SIG-M5 treated with dmso at 0.1 percent for 504 hours (cell line): Measurements from ENCODE around the gene MAZ.

Source experiments
- DNase-seq: peaks from one replicate; lab custom pipeline; 2025; ENCODE audit not compliant: unreplicated experiment; lab: John Stamatoyannopoulos, UW

MAZ gene

GRCh38 chr16:29809031-29809747, 2.9 kb downstream of the MAZ start:
- no peak for DNase-seq

DNA sequence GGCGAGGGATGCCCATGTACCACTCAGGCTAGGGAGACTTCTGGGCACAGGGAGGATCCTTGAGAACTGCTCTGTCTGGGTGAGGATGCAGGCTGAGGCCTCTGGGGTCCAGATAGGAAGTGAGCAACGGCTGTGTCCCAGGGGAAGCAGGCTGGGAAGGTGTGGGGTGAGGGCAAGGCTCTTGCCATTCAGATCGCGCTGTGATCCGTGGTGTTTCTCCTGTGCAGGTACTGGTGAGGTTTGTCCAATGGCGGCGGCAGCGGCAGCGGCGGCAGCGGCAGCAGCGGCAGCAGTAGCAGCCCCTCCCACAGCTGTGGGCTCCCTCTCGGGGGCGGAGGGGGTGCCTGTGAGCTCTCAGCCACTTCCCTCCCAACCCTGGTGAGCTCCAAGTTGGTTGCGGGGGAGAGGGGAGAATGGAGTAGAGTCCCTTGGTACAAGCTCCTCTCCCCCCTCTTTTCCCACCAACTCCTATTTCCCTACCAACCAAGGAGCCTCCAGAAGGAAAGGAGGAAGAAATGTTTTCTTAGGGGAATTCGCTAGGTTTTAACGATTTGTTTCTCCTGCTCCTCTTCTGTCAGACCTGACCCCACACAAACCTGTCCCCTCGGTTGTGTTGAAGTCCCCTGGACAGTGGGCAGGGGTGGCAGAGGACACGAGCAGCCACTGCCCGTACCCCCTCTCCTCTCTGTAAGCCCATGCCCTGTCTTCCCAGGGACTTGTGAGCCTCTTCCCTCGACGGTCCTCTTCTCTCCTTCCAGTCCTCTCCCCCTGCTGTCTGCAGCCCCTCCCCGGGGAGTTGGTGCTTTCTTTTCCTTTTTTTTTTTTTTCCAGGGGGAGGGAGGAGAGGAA, 3.7 kb downstream of the MAZ start:
- peak; percentile 53 for DNase-seq

- DNase-seq = no peak
Observed at GRCh38 chr16:29810699-29811169, 4.4 kb downstream of the MAZ start.

- peak; percentile 83 for DNase-seq
Observed at GRCh38 chr16:29811170-29811895, 5.0 kb downstream of the MAZ start.

DNA sequence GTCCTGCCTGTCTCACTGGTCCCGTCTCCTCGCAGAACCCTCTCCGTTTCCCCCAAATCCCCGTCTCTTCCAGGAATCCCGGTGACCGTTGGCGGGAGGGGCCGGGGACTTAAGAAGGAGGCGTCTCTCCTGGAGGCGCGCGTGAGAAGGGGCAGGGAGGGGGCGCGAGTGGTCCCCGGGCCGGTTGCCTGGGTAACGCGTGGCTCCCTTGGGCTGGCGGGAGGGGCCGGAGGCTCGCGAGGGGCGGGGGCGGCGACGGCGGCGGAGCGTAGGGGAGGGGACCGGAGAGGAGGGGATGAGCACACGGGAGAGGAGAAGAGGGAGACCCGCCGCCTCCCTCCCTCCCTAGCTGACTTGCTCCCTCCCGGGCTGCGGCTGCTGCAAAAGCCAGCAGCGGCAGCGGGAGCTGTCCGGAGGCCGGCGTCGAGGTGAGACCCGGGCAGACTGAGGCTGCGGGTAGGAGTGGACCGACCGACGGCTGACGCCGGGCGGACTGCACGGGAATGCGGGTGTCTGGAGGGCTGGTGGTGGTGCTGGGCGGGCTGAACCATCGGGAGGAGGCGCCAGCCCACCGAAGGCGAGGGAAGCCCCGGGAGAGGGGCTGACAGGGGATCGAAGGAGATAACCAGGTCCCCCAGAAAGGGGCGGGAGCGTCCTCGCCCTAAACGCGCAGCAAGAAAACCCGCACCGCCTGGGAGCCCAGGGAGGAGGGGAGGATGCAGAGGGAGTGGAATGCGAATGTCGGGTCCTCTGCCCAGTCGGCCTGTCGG, 5.8 kb downstream of the MAZ start, which contains the start of gene PRRT2:
Gene PRRT2 (plus strand): TSS at position 298 of the 770 bp plus-strand sequence. CDS start 862 bp downstream, outside the sequence.
- DNase-seq = no peak

DNA sequence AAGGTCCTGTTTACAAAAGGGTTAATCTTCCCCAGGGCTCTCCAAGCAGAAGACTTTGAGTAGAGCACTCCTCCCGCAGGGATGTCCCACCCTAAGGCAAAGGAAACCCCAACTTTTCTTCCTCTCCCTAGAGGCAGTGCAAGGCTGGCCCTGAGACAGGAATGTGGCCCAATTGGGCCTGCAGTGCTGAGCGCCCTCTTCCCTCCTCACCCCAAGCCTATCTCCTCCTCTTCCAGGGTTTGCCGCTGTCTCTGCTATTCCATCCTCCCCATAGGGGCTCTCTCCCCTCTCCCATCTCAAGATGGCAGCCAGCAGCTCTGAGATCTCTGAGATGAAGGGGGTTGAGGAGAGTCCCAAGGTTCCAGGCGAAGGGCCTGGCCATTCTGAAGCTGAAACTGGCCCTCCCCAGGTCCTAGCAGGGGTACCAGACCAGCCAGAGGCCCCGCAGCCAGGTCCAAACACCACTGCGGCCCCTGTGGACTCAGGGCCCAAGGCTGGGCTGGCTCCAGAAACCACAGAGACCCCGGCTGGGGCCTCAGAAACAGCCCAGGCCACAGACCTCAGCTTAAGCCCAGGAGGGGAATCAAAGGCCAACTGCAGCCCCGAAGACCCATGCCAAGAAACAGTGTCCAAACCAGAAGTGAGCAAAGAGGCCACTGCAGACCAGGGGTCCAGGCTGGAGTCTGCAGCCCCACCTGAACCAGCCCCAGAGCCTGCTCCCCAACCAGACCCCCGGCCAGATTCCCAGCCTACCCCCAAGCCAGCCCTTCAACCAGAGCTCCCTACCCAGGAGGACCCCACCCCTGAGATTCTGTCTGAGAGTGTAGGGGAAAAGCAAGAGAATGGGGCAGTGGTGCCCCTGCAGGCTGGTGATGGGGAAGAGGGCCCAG, 6.7 kb downstream of the MAZ start:
- no peak for DNase-seq

DNA sequence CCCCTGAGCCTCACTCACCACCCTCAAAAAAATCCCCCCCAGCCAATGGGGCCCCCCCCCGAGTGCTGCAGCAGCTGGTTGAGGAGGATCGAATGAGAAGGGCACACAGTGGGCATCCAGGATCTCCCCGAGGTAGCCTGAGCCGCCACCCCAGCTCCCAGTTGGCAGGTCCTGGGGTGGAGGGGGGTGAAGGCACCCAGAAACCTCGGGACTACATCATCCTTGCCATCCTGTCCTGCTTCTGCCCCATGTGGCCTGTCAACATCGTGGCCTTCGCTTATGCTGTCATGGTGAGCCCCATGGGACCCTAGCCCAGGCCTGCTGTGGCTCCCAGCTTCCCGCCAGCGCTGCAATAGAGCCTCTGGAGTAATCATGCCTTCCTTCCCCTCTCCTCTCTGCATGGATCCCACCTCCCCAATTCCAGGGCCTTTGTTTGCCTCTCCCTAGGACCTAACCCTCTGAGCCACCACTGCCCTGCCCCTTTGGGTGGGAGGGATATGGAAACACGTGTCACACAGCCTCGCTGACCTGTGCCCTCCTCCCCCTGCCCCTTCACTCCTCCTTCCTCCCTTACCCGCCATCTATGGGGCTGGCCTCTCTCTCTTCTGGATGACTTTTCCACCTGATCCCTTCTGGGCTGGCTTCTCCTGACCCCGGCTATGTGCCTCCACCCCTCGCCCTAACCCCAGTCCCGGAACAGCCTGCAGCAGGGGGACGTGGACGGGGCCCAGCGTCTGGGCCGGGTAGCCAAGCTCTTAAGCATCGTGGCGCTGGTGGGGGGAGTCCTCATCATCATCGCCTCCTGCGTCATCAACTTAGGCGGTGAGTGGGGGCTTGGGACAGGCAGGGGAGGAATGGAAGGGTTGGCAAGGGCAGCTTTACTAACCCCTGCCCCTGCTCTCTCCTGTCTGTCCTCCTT, 7.6 kb downstream of the MAZ start:
- no peak for DNase-seq

GRCh38 chr16:29814592-29814991, 8.3 kb downstream of the MAZ start:
- DNase-seq = no peak

DNA sequence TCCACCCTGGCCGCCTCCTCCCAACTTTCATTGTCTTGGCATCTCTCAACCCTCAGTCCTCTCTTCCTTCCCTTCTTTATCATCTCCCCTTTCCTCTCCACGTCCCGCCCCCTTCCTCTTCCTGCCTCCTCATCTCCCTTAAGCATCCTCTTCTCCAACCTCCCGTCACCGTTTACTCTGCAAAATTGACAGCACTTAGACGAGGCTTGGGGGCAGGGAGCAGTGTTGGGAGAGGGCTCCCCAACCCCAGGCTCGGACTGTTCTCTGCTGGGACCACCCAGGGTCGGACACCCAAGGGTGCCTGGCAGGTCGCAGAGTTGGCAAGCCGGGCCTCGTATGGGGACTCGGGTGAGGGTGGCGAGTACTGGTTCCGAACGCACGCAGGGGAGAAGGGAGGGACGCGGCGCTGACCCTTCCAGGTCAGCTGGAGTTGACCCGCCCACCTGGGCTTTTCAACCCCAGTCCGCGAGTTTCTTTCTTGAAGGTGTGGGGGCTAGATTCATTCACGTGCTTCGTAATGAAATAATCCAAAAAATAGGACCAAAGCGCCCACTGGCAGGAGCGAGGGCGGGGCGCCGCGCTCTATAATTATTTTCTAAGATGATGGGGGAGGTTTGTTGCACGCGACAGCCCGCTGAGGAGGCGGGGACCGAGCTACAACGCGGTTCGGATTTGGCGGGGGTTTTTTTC, 8.8 kb downstream of the MAZ start:
- DNase-seq = no peak

DNA sequence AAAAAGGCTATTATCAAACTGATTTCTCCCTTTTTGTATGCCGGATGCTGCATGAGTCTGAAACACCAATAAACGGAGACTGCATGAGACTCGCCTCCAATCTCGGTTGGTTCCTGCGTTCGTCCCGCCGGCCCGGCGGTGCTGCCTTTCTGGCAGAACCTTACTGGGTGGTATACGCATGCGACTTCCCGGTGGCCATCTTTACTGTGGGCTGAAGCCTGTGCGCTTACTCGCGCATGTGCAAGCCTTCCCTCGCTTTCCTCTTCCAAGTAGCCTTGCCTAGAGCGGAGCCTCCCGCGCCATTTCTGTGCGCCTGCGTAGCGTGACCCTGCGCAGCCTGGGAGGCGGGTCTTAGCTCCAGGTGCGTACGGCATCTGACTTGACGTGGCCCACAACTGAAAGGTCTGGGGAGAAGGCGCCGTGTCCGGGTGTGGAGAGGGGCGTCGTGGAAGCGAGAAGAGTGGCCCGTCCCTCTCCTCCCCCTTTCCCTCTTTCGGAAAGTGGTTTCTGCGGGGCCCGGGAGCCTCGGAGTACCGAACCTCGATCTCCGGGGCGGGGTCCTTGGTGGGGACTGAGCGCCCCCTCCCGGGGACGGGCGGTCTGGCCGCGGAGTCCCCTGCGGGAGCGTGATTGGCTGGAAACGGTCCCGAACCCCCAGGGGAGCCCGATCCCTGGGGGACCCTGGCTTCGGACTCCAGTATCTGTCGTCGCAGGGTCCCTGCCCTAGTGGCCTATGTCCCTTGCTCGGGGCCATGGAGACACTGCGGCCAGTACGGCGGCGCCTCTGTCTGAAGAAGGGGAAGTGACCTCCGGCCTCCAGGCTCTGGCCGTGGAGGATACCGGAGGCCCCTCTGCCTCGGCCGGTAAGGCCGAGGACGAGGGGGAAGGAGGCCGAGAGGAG, 9.7 kb downstream of the MAZ start, which contains the start of gene PAGR1:
Gene PAGR1 (plus strand): TSS at position 360 of the 901 bp plus-strand sequence. CDS start 374 bp downstream, at position 734.
- peak; percentile 99 for DNase-seq

DNA sequence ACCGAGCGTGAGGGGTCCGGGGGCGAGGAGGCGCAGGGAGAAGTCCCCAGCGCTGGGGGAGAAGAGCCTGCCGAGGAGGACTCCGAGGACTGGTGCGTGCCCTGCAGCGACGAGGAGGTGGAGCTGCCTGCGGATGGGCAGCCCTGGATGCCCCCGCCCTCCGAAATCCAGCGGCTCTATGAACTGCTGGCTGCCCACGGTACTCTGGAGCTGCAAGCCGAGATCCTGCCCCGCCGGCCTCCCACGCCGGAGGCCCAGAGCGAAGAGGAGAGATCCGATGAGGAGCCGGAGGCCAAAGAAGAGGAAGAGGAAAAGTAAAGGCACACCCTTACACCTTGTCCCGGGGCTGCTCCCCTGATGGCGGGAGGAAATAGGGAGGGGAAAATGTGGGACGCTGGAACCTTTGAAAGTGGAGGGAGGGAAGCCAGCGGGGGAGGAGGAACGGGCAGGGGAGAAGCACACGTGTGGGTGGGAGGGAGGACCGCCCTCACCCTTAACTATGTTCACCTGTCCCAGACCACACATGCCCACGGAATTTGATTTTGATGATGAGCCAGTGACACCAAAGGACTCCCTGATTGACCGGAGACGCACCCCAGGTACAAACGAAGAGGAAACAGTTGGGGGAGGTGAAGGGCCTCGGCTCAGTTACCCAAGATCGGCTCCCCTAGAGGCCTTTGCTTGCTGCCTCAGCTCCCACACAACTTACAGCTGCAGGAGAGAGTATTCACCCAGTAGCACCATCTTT, 10.5 kb downstream of the MAZ start:
- DNase-seq = peak; percentile 71

DNA sequence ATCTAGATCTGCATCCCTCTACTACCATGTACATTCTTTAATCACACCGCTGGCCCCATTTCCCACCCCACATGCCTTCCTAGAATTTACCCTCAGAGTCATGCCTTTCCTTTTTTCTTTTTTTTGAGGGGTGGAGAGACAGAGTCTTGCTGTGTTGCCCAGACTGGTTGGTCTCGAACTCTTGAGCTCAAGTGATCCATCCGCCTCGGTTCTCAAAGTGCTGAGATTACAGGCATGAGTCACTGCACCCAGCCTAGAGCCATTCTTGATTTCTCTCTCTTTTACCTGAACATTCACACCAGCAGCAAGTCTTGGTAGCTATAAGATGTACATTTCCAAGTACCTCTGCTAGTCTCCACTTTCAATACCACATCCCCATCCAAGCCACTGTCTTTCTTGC, 11.8 kb downstream of the MAZ start:
- no peak for DNase-seq

- no peak for DNase-seq
Observed at GRCh38 chr16:29819506-29819905, 13.2 kb downstream of the MAZ start.

DNA sequence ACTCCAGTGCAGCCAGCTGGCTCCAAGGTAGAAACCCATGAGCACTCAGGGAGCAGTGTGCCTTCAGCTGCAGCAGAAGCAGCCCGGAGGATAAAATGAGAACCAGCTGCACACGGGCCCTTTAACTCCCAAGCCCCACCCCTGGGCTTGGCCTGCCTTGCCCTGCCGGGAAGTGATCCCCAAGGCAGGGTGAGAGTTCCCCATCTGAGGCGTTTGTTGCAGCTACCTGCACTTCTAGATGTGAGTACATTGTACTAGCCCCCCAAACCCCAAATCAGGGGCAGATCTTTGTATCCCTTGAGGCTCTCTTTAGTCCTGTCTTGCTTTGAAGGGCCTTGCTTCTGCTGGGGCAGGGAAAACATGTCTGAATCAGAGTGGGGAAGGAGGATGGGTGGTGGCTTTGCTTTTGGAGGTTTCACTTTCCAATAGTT, 14.0 kb downstream of the MAZ start, which contains the start of gene MVP:
Gene MVP (plus strand): TSS at position 192 of the 431 bp plus-strand sequence. CDS start 10,088 bp downstream, outside the sequence.
- peak; percentile 74 for DNase-seq

DNA sequence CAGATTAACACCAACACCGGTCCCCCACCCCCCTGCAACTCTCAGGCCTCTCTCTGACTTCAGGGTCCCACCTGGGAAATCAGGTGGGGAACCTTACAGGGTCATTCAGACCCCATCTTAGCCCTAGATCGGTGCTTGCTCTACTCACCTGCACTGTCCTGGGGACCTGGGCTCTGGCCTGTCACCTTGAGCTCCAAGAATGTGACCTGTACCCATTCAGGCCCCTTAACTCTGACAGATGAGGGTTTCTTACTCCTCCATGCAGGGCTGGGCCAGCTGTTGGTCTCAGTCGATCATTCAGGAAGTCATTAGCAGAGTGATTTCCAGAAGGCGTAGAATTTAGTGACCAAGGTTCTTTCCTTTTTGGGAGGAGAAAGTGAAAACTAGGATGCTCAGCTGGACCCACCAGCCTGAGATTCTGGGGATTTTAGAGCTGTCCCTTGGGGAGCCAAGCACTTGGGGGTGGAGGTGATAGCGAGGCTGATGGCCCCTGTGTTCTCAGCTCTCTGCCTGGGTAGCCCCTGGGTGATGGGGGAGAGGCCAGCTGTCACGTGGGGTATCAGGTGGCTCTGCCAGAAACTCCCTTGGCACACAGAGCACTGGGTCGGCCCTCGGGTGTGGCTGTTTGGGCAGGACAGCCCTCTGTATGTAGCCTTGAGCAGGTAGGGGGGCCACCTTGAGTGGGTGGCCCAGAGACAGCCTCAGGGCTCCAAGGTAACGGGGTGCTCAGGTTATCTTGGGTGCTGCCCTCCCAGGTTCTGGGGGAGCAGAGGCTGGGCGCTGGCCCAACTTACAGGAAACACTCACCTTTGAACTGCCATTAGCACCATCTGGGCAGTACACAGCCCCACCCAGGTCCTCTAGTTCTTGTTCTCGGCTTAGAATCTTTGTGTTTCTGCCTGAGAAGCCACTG, 14.7 kb downstream of the MAZ start:
- no peak for DNase-seq
